PFSK-1 (cell line): ENCODE measurements around the gene BRCA2.

ENCODE experiments used
- FOXP2 ChIP-seq: optimal IDR thresholded peaks from 2 replicates; pipeline ENCODE3; 2011; ENCODE audit warnings: borderline replicate concordance, control low read depth, inconsistent platforms; ENCODE audit not compliant: insufficient read depth; ENCODE audit errors: extremely low read length, extremely low read depth
- POLR2AphosphoS5 ChIP-seq: IDR thresholded peaks from 2 replicates; pipeline ENCODE4 v1.6.1; 2012; ENCODE audit warnings: low read depth, mild to moderate bottlenecking, control low read depth, low read length, moderate library complexity
- REST ChIP-seq, 2 experiments: IDR thresholded peaks; 2 replicates each; pipeline versions ENCODE4 v1.6.1 to v1.8.0; 2011 to 2012; ENCODE audit warnings: low read depth in 2 of 2, low read length in 2 of 2, control low read depth in 1 of 2, inconsistent platforms in 1 of 2, mild to moderate bottlenecking in 1 of 2, moderate library complexity in 1 of 2; ENCODE audit not compliant: insufficient read depth in 1 of 2
- SIN3A ChIP-seq: IDR thresholded peaks from 2 replicates; pipeline ENCODE4 v1.6.1; 2012; ENCODE audit warnings: mild to moderate bottlenecking, low read length, moderate library complexity, borderline replicate concordance; ENCODE audit not compliant: insufficient read depth
- TAF1 ChIP-seq: IDR thresholded peaks from 2 replicates; pipeline ENCODE4 v1.6.1; 2012; ENCODE audit warnings: low read length, control low read depth, borderline replicate concordance; ENCODE audit not compliant: insufficient read depth

- TF ChIP-seq REST (IDR thresholded peaks at IDR 0.05; ENCODE audit: insufficient read depth in 1 of 2, low read depth in 2 of 2, low read length in 2 of 2) (no peak), POLR2AphosphoS5 (no peak), FOXP2 (no peak), SIN3A (no peak), TAF1 (no peak)
These were observed 37.5 kb upstream of the BRCA2 start for GRCh38 chr13:32277839-32278238.
